GM12865 (cell line): ENCODE data around the gene ZBTB8OS.
A peak's percentile ranks its signal among the peaks of the same experiment; 100 is the strongest.
"Not testable (repeated sequence)": the region's sequence is repeated elsewhere in the genome, so short reads cannot be mapped to it uniquely, and the experiment has no call there.

Experiments
- DNase-seq: peaks from one replicate; pipeline ENCODE4 v3.0.0; 2010; ENCODE audit warnings: low read depth
- H3K4me3 ChIP-seq: 2 replicates; pipeline ENCODE4 v1.5.1; 2011; ENCODE audit warnings: mild to moderate bottlenecking, low read depth, low read length, control low read depth
- TF ChIP-seq, protein P1 (sequence below): IDR thresholded peaks from 2 replicates; pipeline ENCODE4 v1.5.1; 2011; ENCODE audit warnings: low read length, control low read depth, low read depth, inconsistent platforms; ENCODE audit not compliant: insufficient read depth; ENCODE audit errors: missing control alignments

The ZBTB8OS gene

DNA sequence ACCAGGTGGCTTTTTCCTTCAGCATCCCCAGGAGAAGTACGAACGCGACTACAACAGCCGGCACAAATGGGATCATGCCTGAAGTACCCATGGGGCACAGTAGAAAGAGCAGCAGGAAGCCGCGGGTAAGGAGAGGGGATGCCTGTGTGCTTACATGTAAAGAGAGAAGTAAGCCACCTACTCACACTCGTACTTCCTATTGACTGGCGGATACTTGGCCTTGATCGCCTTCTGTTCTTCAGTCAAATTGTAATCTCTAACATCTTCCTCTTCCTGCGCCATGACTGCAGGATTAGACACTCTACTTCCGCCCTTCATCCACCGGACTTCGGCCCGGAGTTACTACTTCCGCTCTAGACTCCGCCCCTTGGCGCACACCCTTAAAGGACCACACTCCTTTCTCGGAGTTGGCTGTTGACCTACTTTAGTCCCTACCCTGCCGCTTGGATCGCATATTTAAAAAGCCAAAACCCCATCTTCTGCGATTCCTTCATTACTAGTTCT lies at the start of gene ZBTB8OS:
ZBTB8OS (minus strand) TSS at position 303 of the 504 bp plus-strand sequence; CDS start at position 282, 21 bp downstream.
- H3K4me3 ChIP-seq, result peak within 1 kb of the TSS; percentile 96
- DNase-seq, result peak; percentile 96
- TF ChIP-seq, protein P1, sequence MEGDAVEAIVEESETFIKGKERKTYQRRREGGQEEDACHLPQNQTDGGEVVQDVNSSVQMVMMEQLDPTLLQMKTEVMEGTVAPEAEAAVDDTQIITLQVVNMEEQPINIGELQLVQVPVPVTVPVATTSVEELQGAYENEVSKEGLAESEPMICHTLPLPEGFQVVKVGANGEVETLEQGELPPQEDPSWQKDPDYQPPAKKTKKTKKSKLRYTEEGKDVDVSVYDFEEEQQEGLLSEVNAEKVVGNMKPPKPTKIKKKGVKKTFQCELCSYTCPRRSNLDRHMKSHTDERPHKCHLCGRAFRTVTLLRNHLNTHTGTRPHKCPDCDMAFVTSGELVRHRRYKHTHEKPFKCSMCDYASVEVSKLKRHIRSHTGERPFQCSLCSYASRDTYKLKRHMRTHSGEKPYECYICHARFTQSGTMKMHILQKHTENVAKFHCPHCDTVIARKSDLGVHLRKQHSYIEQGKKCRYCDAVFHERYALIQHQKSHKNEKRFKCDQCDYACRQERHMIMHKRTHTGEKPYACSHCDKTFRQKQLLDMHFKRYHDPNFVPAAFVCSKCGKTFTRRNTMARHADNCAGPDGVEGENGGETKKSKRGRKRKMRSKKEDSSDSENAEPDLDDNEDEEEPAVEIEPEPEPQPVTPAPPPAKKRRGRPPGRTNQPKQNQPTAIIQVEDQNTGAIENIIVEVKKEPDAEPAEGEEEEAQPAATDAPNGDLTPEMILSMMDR, result no peak

DNA sequence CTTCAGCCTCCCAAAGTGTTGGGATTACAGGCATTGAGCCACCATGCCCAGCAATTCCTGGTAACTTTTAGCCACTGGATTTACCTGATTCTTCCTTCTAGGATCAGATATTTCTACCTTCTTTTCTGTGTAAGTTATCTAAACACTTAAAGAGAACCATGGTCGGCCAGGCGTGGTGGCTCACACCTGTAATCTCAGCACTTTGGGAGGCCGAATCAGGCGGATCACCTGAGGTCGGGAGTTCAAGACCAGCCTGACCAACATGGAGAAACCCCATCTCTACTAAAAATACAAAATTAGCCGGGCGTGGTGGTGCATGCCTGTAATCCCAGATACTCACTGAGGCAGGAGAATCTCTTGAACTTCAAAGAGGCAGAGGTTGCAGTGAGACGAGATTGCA lies 46.6 kb upstream of the ZBTB8OS start:
- H3K4me3 ChIP-seq, DNase-seq: not testable (repeated sequence)

DNA sequence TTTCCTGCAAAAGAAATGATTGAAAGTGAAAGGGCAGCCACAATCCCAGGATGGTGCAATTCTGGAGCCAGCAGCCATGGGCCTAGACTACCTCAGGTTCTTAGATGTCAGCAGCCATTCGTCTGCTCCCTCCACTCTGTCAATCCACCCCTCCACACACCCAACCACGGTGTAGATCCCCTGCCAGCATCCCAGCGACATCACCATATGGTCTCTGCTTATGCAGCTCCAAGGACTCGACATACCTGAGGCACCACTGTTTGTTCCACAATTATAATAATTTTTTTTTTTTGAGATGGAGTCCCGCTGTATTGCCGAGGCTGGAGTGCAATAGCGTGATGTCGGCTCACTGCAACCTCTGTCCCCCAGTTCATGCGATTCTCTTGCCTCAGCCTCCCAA lies 45.7 kb upstream of the ZBTB8OS start:
- no peak overlapping the region for H3K4me3 ChIP-seq
- TF ChIP-seq, protein P1, result no peak
- DNase-seq, result no peak

DNA sequence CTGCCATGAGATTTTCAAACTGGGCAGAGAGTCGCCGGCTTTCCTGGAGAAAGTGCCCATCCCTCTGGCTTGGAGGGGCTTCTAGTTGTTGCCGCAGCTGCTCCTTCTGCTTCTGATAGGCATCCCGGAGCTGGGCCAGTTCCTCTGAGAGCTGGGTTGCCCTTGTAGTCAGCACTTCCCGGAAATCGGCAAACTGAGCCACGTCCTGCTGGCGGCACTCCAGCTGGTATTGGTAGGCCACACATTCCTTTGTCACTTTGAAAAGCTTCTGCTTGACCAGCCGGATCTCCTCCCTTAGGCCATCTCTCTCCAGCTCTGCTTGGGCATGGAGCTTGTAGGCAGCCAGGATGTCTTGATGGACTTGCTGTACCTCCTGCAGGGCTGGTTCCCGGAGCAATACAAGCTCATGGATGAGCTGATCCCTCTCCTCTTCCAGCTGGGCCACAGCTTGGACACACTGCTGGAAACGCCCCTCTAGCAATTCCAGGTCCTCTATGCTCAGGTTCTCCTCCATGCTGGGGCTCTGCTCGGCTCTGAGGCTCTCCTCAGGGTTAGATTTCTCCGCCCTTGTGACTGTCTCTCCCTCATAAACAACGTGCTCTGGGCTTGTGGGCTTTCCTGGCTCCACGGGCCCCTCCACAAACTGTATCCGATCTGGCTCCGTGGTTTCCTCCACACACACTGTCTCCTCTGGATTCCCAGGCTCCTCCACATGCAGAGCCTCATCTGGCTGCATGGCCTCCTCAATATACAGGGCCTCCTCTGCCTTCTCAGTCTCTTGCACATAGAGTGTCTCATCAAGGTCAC lies 45.0 kb upstream of the ZBTB8OS start:
- DNase-seq, result peak; percentile 16
- TF ChIP-seq, protein P1, result no peak
- H3K4me3 ChIP-seq, result no peak overlapping the region

DNA sequence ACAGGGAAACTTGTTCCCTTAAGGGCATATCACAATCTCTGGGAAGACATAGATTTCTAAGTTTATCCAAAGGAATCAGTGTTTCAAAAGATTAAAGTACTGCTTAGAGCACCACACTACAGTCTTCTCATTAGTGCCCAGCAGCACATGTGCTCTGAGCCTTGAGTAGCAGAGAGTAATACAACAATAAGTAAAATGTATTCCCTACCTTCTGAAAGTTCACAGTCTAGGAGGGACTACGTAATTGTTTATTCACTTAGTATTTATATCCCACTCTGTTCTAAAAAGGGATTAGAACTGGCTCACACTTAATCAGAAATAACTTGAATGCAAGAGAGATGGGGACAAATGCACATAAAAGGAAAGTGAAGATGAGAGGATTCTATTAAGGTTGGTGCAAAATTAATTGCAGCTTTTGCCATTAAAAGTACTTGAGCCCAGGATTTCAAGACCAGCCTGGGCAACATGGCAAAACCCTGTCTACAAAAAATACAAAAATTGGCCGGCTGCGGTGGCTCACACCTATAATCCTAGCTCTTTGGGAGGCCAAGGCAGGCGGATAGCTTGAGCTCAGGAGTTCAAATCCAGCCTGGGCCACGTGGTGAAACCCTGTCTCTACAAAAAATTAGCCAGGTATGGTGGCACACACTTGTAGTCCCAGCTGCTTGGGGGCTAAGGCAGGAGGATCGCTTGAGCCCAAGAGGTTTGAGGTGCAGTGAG lies 43.3 kb upstream of the ZBTB8OS start:
- TF ChIP-seq, protein P1, result no peak
- no peak for DNase-seq
- H3K4me3 ChIP-seq, result no peak overlapping the region

DNA sequence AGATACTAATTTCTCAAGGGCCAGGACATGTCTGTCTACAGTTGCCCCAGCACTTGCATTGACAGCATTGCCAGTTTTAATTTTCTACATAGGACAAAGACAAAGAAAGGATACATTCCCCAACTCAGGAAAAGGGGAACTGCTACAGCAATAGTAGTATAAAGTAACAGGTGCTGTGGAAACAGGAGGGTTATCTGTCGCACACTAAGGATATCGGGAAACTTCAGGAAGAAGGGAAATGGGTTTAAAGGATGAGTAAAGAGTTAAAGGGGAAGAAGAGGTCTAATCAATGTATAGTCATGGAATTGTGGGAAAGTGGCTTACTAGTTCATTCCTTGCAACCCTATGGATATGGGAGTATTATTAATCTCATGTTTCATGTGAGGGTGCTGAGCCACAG lies 36.0 kb upstream of the ZBTB8OS start:
- DNase-seq, result no peak
- TF ChIP-seq, protein P1, result no peak
- H3K4me3 ChIP-seq, result no peak overlapping the region

DNA sequence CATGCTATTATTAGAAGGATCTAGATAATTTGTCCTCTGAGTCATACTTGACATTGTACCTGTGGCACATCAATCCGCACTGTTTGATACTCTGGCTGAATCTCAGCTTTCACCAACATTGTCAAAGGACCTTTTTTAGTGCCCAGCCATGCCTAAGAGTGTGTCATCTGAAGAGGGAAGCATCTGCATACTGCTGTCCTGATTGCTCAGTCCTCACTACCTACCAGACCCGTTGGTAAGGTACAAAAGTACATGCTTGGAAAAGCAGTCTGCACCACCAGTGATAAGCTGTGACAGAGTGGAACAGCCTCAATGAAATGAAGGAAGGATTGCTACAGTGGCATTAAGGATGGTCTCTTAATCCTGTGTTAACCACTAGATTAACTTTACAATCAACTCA lies 35.1 kb upstream of the ZBTB8OS start:
- DNase-seq, result no peak
- TF ChIP-seq, protein P1, result no peak
- H3K4me3 ChIP-seq, result no peak overlapping the region
